GM21576 (cell line): ENCODE data around the gene MERTK.
"Not testable (repeated sequence)": the region's sequence is repeated elsewhere in the genome, so short reads cannot be mapped to it uniquely, and the experiment has no call there.

ENCODE experiments used
- ATAC-seq: cut with Tn5 transposase; IDR thresholded peaks from one replicate; pipeline ENCODE4 v1.9.1; 2021; ENCODE audit warnings: mild to moderate bottlenecking, moderate library complexity; ENCODE audit not compliant: unreplicated experiment

MERTK gene

DNA sequence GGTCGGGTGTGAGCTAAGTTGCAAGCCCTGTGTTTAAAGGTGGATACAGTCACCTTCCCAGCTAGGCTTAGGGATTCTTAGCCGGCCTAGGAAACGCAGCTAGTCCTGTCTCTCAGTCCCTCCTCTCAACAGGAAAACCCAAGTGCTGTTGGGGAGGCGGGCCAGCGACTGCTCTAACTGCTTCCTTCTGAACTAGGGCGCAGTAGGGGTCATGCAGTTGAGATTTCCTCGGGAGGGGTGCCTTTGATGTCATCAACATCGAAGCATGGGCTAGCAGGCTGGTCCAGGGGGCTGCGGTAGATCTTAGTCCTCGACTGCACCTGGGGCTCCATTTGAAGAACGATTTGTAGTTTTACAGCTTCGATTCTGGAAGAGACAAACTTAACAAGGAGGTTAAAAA is 141.1 kb downstream of the MERTK start:
- not testable (repeated sequence) for ATAC-seq

DNA sequence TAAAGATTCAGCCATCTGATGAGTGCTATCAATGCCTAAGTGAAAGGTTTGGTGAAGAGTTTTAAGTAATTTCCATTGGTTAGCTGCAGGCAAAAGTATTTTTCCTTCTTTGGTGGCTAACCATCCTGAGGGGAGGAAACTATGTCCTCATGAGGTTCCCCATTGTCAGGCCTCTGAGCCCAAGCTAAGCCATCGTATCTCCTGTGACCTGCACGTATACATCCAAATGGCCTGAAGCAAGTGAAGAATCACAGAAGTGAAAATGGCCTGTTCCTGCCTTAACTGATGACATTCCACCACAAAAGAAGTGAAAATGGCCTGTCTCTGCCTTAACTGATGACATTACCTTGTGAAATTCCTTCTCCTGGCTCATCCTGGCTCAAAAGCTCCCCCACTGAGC is 141.7 kb downstream of the MERTK start:
- ATAC-seq: not testable (repeated sequence)

DNA sequence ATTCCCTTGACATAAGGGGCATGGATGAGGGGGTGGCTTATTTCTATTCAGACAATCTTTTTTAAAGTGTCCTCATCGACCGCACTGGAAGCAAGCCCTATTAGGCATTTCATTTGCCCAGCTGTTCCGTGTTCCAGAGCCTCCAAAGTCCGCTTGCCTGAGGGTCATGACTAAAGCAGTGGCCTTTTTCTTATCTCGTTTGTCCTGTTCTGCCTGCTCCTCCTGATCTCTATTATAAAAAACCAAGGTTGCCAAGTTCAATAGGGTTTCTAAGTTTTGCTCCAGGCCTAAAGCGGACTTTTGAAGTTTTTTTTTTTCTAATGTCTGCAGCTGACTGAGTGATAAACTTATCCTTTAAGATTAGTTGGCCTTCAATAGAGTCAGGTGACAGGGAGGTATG is 143.1 kb downstream of the MERTK start:
- not testable (repeated sequence) for ATAC-seq

DNA sequence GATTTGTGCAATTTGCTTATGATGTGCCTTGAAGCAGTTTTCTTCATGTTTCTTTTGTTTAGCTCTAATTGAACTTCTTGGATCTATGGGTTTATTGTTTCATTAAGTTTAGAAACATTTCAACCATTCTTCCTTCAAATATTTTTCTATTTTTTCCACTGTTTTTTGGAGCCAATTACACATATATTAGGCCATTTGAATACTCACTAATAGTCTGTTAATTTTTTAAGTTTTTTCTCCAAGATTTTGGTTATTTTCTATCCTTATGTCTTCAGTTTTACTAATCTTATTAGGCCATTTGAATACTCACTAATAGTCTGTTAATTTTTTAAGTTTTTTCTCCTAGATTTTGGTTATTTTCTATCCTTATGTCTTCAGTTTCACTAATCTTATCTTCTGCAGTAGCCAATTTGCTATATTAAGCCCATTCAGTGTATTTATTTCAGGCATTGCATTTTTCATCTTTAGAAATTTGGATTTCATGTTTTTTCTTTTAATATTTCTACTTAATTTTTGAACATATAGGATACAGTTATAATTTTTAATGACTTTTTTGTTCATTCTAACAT is 147.1 kb downstream of the MERTK start:
- ATAC-seq: no peak

DNA sequence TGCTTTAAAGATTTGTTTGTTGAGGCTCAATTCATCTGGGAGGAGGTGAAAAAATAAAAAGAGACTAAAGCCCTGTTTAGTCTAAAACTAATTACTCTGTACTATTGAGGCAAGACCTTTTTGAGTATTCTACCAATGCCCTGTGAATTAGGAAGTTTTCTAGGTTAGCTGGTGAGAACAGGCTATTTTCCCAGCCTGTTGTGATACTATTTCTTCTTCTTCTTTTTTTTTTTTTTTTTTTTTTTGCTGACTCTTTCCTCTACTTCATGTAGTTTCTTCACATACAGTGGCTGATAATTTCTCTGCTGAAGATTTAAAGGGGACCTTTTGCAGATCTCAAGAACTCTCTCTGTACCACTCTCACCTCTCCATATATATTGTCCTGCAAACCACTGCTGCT is 147.8 kb downstream of the MERTK start:
- ATAC-seq: no peak

DNA sequence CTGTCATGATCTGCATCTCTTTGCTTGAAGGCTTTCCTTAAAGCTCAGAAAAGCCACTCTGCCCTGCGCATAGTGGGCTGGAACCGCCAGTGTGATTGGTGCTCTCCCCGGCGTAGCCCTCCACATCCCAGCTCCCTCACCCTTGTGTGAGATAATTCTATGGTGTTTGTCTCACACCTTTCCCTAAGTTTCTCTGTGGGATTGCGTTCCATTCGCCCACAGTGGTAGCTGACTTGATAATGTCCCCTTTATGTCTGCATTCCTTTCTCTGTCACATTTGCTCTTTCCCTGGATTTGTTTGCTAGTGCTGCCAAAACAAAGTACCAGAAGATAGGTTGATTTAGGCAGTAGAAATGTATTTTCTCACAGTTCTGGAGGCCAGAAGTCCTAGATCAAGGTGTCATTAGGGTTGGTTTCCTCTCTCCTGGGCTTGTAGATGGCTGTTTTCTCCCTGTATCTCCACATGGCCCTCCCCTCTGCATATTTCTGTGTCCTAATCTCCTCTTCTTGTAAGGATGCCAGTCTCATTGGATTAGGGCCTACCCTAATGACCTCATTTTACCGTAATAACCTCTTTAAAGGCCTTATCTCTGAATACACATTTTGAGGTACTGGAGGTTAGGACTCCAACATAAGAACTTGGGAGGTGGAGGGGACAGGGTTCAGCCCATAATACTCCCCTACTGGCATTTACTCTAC is 149.3 kb downstream of the MERTK start:
- no peak for ATAC-seq

DNA sequence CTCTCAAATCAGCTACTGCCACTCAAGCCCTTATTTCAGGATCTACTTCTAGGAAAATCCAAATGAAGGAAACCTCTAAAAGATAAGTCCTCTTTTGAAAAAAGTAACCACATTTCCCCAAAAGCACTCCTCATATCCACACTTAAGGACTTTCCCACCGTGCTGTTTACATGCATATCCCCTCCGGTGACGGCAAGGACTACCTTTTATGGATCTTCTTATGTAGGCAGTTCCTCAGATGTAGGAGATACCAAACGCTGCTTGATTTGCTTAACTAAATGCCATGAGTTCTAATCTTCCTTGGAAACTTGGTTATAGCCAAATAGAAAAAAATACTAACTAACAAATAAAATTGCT is 149.8 kb downstream of the MERTK start:
- no peak for ATAC-seq

DNA sequence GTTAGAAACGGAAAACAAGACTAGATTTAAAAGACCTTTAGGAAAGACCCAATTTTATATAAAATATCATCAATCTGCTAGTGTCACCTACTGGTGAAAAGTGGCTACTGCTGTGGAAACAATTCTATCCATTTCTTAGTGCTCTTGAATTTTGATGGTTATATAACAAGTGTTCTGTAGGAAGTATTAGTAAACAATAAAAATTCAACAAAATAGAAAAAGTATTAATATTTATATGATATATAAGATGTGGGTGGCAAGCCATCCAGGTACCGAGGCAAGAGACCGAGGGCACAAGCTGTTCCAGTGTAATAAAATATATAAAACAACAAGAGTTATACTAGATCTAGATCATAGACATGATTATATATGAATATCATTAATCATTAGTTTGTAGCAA is 150.5 kb downstream of the MERTK start:
- ATAC-seq: no peak

DNA sequence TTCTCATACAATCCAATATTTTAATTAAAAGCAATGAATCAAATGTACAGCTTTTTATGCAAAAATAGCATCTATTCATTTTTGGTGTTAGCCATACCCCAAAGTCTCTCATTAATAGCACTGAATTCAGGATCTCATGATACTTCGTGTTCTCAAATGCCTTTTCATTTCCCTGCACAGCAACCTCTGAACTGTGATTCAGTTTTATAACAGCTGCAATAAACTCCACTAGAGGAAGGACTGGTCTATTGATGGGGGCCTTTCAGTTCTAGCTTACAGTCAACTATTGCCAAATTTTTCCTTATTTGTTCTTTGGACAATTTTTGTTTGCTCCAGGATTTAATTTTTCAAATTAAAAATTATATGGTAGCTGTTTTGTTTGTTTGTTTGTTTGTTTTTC is 151.9 kb downstream of the MERTK start:
- ATAC-seq: no peak

DNA sequence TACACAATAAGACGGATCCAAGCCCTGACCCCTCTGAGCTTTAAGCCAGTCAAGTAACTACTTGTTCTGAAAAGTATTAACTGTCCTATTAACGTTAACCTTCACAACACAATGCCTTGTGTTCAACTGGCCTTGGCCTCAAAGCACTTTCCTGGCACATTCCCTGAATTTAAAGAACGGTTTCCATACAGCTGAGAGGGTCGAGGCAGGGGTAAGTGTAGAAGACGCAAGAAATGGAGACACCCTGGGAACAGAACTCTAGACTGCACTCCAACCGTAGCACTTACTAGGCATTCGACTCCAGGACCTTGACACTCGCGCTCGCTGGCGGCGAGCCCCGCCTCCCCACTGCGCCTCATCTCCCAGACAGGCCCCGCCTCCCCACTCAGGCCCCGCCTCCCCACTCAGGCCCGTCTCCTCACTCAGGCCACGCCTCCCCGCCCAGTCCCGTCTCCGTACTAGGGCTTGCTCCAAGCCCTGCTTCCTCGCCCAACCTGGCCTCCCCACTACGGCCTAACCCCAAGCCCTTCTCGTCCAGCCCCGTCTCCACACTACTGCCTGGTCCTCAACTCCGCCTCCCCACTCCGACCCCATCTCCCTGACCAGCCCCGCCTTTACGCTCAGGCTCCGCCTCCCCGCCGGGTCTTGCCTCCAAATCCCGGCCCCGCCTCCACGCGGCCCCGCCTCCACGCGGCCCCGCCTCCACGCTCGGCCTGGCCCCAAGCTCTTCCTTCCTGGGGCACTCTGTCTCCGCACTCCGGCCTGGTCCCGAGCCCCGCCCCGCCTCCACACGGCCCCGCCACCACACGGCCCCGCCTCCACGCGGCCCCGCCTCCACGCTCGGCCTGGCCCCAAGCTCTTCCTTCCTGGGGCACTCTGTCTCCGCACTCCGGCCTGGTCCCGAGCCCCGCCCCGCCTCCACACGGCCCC is 155.8 kb downstream of the MERTK start:
- peak; percentile 65 for ATAC-seq

DNA sequence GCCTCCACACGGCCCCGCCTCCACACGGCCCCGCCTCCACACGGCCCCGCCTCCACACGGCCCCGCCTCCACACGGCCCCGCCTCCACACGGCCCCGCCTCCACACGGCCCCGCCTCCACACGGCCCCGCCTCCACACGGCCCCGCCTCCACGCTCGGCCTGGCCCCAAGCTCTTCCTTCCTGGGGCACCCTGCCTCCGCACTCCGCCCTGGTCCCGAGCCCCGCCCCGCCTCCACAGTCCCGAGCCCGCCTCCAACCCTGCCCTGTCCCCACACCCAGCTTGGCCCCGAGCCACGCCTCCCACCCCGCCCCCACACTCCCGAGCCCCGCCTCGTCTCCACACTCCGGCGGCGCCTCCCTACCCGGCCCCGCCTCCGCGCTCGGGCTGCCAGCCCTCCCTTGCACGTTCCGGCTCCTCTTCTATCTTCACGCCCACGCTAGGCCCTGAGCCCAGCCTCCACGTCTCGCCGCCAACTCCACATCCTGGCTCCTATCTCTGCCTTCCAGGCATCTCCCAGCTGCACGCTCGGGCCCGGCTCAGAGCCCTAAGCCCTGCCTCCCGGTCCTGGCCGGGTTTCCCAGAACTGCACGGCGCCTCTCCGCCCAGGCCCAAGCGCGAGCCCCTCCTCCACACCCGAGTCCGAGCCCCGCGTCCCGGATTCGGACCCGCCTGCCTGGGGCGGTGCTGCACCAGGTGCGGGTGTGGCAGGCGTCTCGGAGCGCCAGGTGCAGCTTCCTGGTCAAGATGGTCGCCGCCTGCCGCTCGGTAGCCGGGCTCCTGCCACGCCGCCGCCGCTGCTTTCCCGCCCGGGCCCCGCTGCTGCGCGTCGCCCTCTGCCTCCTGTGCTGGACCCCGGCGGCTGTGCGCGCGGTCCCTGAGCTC is 156.7 kb downstream of the MERTK start, which contains the start of gene TMEM87B:
TSS of gene TMEM87B (plus strand) at position 423 of the 883 bp plus-strand sequence. CDS start at position 746, 323 bp downstream.
- peak; percentile 50 for ATAC-seq

DNA sequence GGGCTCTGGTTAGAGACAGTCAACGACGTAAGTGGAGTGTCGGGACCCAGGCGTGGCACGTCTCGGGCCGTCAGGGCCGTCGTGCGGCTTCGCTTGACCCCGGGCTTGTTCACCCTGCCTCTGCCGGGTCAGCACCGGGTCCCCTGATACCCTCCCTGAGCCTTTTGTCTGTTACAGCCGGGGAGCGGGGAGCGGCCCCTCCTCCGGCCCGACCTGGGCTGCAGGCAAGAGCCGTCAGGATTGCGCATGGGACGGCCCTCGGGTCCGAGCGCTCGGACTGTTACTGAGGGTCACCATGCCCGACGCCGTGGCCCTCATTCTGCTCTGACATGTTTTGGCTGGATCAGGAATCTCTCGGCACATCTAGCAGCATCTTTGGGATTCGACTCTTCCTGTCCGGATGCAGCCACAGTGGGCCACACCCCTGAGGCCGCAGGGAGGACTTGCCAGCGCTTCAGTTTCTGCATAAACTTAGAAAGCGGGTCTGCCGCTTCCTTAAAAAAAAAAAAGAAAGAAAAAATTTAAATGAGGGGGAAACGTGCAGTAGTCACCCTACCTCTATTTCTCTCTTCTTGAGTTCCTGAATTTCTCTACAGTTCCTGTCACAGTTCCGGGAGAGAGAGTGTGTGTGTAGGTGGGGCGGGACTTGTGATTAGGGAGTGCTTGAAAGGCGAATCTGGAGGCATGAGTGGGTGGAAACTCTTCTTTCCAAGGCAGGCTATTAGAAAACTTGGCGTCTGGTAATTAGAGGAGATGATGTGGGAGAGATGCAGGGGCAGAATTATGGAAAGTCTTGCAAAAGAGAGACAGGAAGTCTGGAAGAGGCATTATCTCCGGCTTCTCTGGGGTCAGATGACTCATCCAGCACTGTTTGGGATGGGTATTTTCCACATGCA is 157.6 kb downstream of the MERTK start:
- no peak for ATAC-seq

DNA sequence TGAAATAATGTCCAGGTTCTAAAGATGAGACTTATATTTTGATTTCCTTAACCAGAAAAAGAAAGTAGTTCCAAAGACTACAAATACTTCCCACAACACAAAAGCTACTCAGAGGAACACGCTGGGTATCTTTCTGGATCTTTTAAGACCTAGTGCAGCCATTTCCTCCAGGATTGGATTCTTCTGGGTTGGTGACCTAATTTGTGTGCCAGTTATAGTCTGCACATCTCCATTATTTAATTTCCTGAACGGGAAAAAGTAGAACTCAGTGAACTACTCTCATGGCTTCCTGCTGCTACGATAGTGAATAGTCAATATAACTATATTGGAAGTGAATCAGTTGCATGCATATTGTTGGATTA is 158.2 kb downstream of the MERTK start:
- ATAC-seq: no peak

DNA sequence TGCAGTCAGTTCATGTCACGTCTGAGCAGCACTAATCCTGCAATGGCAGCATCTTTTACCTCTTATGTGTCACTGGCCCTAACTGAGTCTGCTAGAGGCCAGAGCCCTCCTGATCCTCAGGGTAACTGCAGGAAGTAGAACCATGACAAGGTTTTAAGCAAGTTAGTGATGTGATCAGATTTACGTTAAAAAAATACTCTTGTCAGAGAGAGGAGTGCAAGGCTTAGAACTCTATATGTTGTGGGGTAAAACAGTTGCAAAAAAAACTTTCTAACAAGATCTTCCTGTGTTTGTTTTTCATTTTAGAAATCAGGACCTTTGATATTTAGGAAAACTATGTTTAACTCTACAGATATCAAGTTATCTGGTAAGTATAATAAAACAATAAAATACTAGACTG is 161.3 kb downstream of the MERTK start:
- no peak for ATAC-seq

DNA sequence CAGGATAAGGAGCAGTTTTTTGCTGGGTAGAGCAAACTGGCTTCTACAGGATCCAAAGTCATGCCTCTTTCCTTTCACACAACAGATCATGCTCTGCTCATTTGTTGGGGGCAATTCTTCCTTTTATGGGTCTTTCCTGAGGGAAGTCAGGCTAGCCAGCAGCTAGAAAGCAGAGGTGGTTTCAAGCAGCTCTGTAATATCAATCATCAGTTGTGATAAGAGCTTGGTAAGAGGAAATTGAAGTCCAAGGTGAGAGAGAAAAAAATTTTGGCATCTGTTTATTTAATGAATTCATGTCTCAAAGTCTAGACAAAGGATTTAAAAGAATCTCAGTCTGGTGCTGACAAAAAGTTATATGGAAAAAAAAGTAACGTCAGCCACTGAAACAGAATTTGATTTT is 162.9 kb downstream of the MERTK start:
- ATAC-seq: no peak

DNA sequence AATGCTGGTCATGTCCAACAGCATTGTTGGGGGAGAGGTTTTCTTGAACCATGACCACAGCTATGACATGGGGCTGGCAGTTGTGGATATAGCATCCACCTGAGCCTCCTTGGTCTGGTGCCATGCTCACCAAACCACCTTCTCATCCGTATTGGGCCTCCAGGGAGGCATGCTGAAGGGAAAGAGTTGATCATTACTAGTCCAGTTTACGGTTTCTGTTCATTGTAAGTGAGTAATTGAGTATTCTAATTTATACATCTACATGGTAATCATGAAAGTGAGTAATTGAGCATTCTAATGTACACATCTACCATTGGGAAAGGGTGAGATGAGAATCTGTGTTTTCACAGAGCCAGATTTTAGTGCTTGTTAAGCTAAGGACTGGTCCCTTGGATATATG is 163.4 kb downstream of the MERTK start:
- no peak for ATAC-seq

DNA sequence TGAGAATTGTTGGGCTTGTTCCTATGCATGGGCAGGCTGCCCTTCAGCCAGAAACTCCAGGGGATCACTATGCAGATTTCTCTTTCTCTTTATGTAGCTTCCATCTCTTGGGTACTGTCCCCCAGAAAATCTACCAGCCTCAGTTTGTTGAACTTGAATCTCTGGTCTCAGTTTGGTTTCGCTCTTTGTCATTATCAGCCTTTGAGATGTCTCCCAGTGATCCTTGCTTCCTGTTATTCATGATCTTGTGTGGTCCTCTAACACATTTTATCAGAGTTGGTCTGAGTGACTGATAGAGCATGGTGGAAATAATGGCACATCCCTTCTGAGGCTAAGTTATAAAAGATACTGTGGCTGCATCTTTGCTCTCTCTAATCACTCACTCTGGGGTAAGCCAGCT is 164.5 kb downstream of the MERTK start:
- no peak for ATAC-seq

DNA sequence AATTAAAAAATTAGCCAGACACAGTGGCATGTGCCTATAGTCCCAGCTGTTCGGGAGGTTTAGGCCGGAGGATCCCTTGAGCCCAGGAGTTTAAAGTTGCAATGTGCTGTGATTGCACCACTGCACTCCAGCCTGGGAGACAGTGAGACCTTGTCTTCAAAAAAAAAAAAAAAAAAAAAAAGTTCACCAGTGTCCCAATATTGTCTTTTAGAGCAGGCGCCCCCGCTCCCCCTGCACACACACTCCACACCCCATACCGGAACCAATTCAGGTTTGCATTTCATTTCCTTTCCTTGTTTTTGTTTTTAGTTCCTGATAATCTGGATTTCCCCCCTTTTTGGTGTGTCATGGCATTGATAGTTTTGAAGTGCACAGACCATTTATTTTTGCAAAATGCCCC is 167.1 kb downstream of the MERTK start:
- no peak for ATAC-seq

DNA sequence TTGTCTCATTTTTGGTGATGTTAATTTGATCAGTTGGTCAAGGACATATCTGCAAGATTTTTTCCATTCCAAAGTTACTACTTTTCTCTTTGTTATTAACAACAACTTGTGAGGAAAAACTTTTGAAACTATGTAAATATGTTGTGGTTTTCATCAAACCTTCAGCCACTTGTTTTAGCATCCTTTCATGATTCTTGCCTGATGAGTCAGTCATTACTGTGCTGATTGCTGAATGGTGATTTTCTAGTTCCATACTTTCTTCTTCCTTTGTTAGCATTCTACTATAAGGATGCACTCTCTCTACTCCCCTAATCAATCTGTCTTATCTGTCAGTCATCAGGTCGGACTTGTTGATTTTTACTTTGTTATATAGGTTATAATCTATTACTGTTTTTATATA is 167.6 kb downstream of the MERTK start:
- ATAC-seq: no peak

DNA sequence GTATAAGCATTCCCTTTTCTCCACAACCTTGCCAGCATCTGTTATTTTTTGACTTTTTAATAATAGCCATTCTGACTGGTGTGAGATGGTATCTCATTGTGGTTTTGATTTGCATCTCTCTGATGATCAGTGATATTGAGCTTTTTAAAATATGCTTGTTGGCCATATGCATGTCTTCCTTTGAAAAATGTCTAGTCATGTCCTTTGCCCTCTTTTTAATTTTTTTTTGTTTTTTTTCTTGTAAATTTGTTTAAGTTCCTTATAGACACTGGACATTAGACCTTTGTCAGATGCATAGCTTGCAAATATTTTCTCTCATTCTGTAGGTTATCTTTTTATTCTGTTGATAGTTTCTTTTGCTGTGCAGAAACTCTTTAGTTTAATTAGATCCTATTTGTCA is 171.4 kb downstream of the MERTK start:
- ATAC-seq: not testable (repeated sequence)
